OCI-LY7 (cell line): Measurements from ENCODE around the gene TRIP10. TPM values are rescaled to one million over a fixed set of nuclear protein-coding genes. Genes with fewer than 3 reads are reported as not detected.
A peak's percentile ranks its signal among the peaks of the same experiment; 100 is the strongest.

ENCODE experiments used
- BruUV-seq: library from RNA; stranded (reverse); fragments of 400-500 nt; replicated peaks from 2 replicates; lab custom pipeline; 2021; lab: Mats Ljungman, UMichigan
- CTCF ChIA-PET: fragments of 300-600 bp; sonication (Branson Sonifier 250); formaldehyde crosslinking; loops from one replicate; lab custom pipeline; 2022; ENCODE audit warnings: antibody characterized with exemption; ENCODE audit not compliant: unreplicated experiment; lab: Charles Lee
- POLR2A ChIA-PET: fragments of 300-600 bp; sonication (Branson Sonifier 250); formaldehyde crosslinking; loops from one replicate; lab custom pipeline; 2022; ENCODE audit warnings: antibody characterized with exemption; lab: Charles Lee
- DNase-seq: peaks from one replicate; pipeline ENCODE4 v3.0.0-alpha.2; 2015; ENCODE audit warnings: low spot score
- H2AFZ ChIP-seq: fragments of 200-600 bp; sonication (generic), shearing (Covaris generic); 2 replicates; pipeline ENCODE4 v1.6.1; 2014; ENCODE audit warnings: mild to moderate bottlenecking, antibody characterized with exemption, low read length, moderate library complexity
- H3K27ac ChIP-seq: fragments of 200-600 bp; sonication (generic); 2 replicates; pipeline ENCODE4 v1.5.1; 2014; ENCODE audit warnings: mixed run types, low read depth, mild to moderate bottlenecking, moderate library complexity, low read length, inconsistent platforms; ENCODE audit not compliant: poor library complexity, severe bottlenecking
- H3K36me3 ChIP-seq: fragments of 200-600 bp; sonication (generic); 2 replicates; pipeline ENCODE4 v1.6.1; 2014; ENCODE audit warnings: mild to moderate bottlenecking, antibody characterized with exemption, low read length, moderate library complexity, mixed read lengths; ENCODE audit not compliant: insufficient read depth
- H3K4me1 ChIP-seq: fragments of 200-600 bp; sonication (generic); 2 replicates; pipeline ENCODE4 v1.5.1; 2014; ENCODE audit warnings: mild to moderate bottlenecking, low read length; ENCODE audit not compliant: insufficient read depth, poor library complexity, severe bottlenecking
- H3K4me2 ChIP-seq: fragments of 200-600 bp; sonication (generic); 2 replicates; pipeline ENCODE4 v1.6.1; 2014; ENCODE audit warnings: mild to moderate bottlenecking, low read length
- H3K4me3 ChIP-seq: fragments of 200-600 bp; sonication (generic); 2 replicates; pipeline ENCODE4 v1.5.1; 2014; ENCODE audit warnings: mild to moderate bottlenecking, low read depth, low read length; ENCODE audit not compliant: poor library complexity, severe bottlenecking
- H3K79me2 ChIP-seq: fragments of 200-600 bp; sonication (generic); 2 replicates; pipeline ENCODE4 v1.6.1; 2016; ENCODE audit warnings: low read depth, mild to moderate bottlenecking, low read length, moderate library complexity, mixed read lengths; ENCODE audit not compliant: insufficient read depth
- H3K9me2 ChIP-seq: fragments of 200-600 bp; sonication (generic); 2 replicates; pipeline ENCODE4 v1.6.1; 2016; ENCODE audit warnings: mild to moderate bottlenecking, low read length, mixed read lengths; ENCODE audit not compliant: insufficient read depth
- H3K9me3 ChIP-seq: fragments of 200-600 bp; sonication (generic); 2 replicates; pipeline ENCODE4 v1.6.1; 2014; ENCODE audit warnings: mild to moderate bottlenecking, mixed run types, low read length, mixed read lengths
- H4K20me1 ChIP-seq: fragments of 200-600 bp; sonication (generic); 2 replicates; pipeline ENCODE4 v1.6.1; 2014; ENCODE audit warnings: mild to moderate bottlenecking, antibody characterized with exemption, low read length, moderate library complexity, mixed read lengths; ENCODE audit not compliant: insufficient read depth
- CTCF ChIP-seq: fragments of 200-600 bp; sonication (generic); conservative IDR thresholded peaks from 2 replicates; pipeline ENCODE4 v1.5.1; 2014; ENCODE audit warnings: mild to moderate bottlenecking, antibody characterized with exemption, low read length, moderate library complexity, mixed read lengths
- EZH2phosphoT487 ChIP-seq: fragments of 200-600 bp; sonication (generic); IDR thresholded peaks from 2 replicates; pipeline ENCODE4 v1.6.1; 2018; ENCODE audit warnings: low read depth, borderline replicate concordance, mild to moderate bottlenecking, mixed run types, antibody characterized with exemption, low read length, moderate library complexity, mixed read lengths
- intact Hi-C: fragments of 100-400 bp; cut with micrococcal nuclease; formaldehyde crosslinking; loops from one replicate; pipeline ENCODE4 v1.10.0; 2022; ENCODE audit not compliant: unreplicated experiment
- total RNA-seq, 2 experiments: library from RNA; depleted of rRNA in 1 of 2; stranded (reverse); fragments of >200 nt in 1 of 2; shearing (Covaris generic) in 1 of 2; gene quantifications; 2 replicates each; pipeline ENCODE4 v1.2.3, GENCODE V29; 2014 to 2022

The TRIP10 gene
- total RNA-seq, 2 experiments from 2014 or later, result 16.1 to 19.9 TPM

- no peak overlapping the region for H3K4me3 ChIP-seq
- H3K9me2 ChIP-seq, result no peaks in the 10 kb centered on the region
- TF ChIP-seq CTCF, result no peak
- no peak for TF ChIP-seq EZH2phosphoT487
- H3K79me2 ChIP-seq, result peaks cover 97% of the 10 kb centered on the region
- no peak overlapping the region for H2AFZ ChIP-seq
- H3K9me3 ChIP-seq, result no peaks in the 10 kb centered on the region
- peak overlapping the region; percentile 10; the same call in 1 of the 2 replicates for H3K4me2 ChIP-seq
- H3K27ac ChIP-seq, result no peak overlapping the region
- CTCF ChIA-PET, result no interaction called here
- peaks cover 82% of the 10 kb centered on the region for H3K36me3 ChIP-seq
- no TSS peak for BruUV-seq
- H3K4me1 ChIP-seq, result peaks cover 47% of the 10 kb centered on the region
- DNase-seq, result no peak
- 0 out of 2 replicates have a peak, but pooled peaks cover 7% of the 10 kb centered on the region for H4K20me1 ChIP-seq
- POLR2A ChIA-PET, result interaction anchor here (0.6 kb wide), 1 partner anchor 1196 kb away, joined by 3 read pairs; no protein-coding TSS in a partner anchor
- intact Hi-C loops, result no loop called here
Measured at GRCh38 chr19:6779206-6779605, 39.7 kb downstream of the TRIP10 start.

GRCh38 chr19:6787393-6787792 lies 47.9 kb downstream of the TRIP10 start:
- Histone ChIP-seq H3K79me2 (peaks cover 82% of the 10 kb centered on the region), H3K27ac (no peak overlapping the region), H3K4me3 (no peak overlapping the region), H3K4me2 (no peak overlapping the region), H3K36me3 (peaks cover 79% of the 10 kb centered on the region), H4K20me1 (no peaks in the 10 kb centered on the region), H3K9me3 (no peaks in the 10 kb centered on the region), H3K9me2 (no peaks in the 10 kb centered on the region), H2AFZ (no peak overlapping the region), H3K4me1 (peaks cover 6% of the 10 kb centered on the region)
- CTCF ChIA-PET, result no interaction called here
- POLR2A ChIA-PET, result no interaction called here
- DNase-seq, result no peak
- intact Hi-C loops, result no loop called here
- TF ChIP-seq EZH2phosphoT487 (no peak), CTCF (no peak)
- BruUV-seq, result no TSS peak

- no peak for DNase-seq
- ChIA-PET POLR2A (interaction anchor here (0.7 kb wide), 1 partner anchor 45 kb away, joined by 3 read pairs; no protein-coding TSS in a partner anchor), CTCF (no interaction called here)
- H3K36me3 ChIP-seq, result peaks cover 85% of the 10 kb centered on the region
- no peak overlapping the region for H3K4me2 ChIP-seq
- no peak overlapping the region for H3K27ac ChIP-seq
- TF ChIP-seq CTCF, result no peak
- no peak for TF ChIP-seq EZH2phosphoT487
- no peak overlapping the region for H3K4me3 ChIP-seq
- no peaks in the 10 kb centered on the region for H4K20me1 ChIP-seq
- no peaks in the 10 kb centered on the region for H3K9me3 ChIP-seq
- no peak overlapping the region for H2AFZ ChIP-seq
- peaks cover 79% of the 10 kb centered on the region for H3K79me2 ChIP-seq
- no peaks in the 10 kb centered on the region for H3K9me2 ChIP-seq
- BruUV-seq, result no TSS peak
- peaks cover 6% of the 10 kb centered on the region for H3K4me1 ChIP-seq
- intact Hi-C loops, result no loop called here
Measured at GRCh38 chr19:6788896-6789295, 49.4 kb downstream of the TRIP10 start.
